SU-DHL-6 (cell line): ENCODE results near the gene ETFRF1.

Source experiments
- EZH2phosphoT487 ChIP-seq: fragments of 200-600 bp; sonication (generic), shearing (Covaris generic); conservative IDR thresholded peaks from 2 replicates; pipeline ENCODE4 v1.6.1; 2018; ENCODE audit warnings: mild to moderate bottlenecking, antibody characterized with exemption, low read length, moderate library complexity, mixed read lengths
- TF ChIP-seq, protein P1 (sequence below): fragments of 200-600 bp; sonication (generic); IDR thresholded peaks from one replicate; pipeline ENCODE4 v1.5.1; 2017; ENCODE audit warnings: antibody characterized with exemption, mild to moderate bottlenecking, low read length, moderate library complexity; ENCODE audit not compliant: insufficient read depth, poor library complexity, severe bottlenecking

- TF ChIP-seq, protein P1, sequence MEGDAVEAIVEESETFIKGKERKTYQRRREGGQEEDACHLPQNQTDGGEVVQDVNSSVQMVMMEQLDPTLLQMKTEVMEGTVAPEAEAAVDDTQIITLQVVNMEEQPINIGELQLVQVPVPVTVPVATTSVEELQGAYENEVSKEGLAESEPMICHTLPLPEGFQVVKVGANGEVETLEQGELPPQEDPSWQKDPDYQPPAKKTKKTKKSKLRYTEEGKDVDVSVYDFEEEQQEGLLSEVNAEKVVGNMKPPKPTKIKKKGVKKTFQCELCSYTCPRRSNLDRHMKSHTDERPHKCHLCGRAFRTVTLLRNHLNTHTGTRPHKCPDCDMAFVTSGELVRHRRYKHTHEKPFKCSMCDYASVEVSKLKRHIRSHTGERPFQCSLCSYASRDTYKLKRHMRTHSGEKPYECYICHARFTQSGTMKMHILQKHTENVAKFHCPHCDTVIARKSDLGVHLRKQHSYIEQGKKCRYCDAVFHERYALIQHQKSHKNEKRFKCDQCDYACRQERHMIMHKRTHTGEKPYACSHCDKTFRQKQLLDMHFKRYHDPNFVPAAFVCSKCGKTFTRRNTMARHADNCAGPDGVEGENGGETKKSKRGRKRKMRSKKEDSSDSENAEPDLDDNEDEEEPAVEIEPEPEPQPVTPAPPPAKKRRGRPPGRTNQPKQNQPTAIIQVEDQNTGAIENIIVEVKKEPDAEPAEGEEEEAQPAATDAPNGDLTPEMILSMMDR: no peak
- no peak for TF ChIP-seq EZH2phosphoT487
Observed at GRCh38 chr12:25200703-25201102, 5.7 kb downstream of the ETFRF1 start.
